ENCODE measurements around the gene CDK2AP2.
A peak's percentile ranks its signal among the peaks of the same experiment; 100 is the strongest.
"Not testable (repeated sequence)": the region's sequence is repeated elsewhere in the genome, so short reads cannot be mapped to it uniquely, and the experiment has no call there.

CDK2AP2 gene

DNA sequence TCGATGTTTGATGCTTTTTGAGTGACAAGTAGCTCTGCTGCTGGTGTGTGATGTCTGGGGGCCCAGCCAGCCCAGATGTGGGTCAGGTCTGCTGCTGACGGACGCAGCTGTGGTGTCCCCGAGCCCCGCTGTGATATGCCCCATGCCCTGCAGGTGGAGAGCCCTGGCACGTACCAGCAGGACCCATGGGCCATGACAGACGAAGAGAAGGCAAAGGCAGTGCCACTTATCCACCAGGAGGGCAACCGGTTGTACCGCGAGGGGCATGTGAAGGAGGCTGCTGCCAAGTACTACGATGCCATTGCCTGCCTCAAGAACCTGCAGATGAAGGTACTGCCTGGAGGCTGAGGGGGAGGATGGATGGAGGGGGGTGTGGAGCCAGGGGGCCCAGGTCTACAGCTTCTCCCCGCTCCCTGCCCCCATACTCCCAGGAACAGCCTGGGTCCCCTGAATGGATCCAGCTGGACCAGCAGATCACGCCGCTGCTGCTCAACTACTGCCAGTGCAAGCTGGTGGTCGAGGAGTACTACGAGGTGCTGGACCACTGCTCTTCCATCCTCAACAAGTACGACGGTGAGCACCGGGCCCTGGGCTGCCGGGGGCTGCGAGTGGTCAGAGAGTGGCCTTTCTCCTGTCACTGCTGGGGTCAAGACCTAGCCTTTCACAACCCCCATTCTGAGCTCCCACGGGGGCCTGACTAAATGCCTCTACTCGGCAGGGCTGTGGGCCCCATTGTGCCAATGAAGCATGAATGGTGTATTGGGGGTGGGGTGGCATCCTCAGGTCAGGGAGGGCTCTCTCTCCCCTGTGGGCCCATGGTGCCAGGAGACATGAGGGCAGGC, 17.9 kb downstream of the CDK2AP2 start:
- DNase-seq (ENCODE audit: low read depth), result no peak

- no peak for DNase-seq (ENCODE audit: low read depth)
Observed at GRCh38 chr11:67489203-67489884, 18.6 kb downstream of the CDK2AP2 start.

- DNase-seq (ENCODE audit: low read depth), result no peak
Observed at GRCh38 chr11:67486481-67487195, 21.3 kb downstream of the CDK2AP2 start.

DNA sequence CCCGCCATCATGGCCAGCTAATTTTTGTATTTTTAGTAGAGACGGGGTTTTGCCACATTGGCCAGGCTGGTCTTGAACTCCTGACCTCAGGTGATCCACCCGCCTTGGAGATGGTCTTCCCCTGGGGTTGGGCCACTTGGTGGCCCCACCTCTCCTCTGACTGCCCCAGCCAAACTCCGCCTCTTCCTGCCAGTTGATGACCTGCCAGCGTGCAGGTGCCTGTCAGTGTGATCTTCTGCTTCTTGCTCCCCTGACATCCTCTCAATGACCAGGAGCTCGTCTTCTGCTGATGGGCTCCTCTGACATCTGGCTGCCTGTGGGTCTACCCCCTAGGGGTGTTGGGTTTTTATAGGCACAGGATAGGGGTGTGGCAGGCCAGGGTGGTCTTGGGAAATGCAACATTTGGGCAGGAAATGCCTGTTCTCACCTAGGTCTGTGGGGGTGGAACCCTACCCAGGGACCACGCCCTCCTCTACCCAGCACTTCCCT, 22.0 kb downstream of the CDK2AP2 start:
- not testable (repeated sequence) for DNase-seq (ENCODE audit: low read depth)

DNA sequence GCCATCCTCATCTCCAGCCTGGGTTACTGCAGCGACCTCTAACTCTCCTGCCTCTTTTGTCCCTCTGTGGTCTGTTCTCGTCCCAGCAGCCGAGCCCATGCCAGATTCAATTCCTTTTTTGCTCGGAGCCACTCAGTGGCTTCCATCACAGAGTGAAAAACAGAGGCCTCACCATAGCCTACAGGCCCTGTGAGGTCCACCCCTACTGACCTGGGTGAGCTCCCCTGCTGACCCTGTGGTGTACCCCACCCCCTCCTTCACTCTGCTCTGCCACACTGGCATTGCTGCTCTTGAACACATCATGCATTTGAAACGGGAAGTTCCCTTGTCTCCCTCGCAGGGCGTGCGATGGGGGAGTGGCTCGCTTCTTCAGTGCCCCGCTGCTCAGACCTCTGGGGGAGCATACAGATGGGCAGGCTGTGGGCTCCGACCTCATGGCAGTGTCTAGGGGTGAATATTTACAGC, 23.1 kb downstream of the CDK2AP2 start:
- DNase-seq (ENCODE audit: low read depth), result no peak

GRCh38 chr11:67483831-67484665, 23.9 kb downstream of the CDK2AP2 start:
- DNase-seq (ENCODE audit: low read depth), result no peak

GRCh38 chr11:67482827-67483798, 24.8 kb downstream of the CDK2AP2 start, which contains the start of gene AIP:
Gene AIP (plus strand): TSS chr11:67483026. CDS start chr11:67483159, 133 bp downstream.
- peak; percentile 96 for DNase-seq (ENCODE audit: low read depth)

DNA sequence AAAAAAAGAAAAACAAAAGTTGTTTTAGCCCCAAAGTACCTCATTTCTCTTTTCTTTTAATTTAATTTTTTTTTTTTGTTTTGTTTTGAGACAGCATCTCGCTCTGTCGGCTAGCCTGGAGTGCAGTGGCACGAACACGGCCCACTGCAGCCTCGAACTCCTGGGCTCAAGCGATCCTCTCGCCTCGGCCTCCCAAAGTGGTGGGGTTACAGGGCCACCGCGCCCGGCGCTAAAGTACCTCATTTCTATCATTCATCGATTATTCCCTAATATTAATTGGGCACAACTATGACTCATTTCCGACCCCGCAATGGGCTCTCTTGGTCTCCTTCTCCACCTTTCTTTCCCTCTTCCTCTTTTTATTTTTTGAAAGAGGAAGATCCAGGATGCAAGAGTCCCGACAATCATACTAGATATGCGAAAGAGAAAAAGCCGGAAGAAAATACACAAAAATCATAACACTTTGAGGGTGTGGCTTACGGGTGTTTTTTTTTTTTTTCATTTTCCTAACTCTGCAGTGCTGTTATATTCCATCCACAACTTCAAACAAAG, 25.6 kb downstream of the CDK2AP2 start:
- DNase-seq (ENCODE audit: low read depth), result no peak

DNA sequence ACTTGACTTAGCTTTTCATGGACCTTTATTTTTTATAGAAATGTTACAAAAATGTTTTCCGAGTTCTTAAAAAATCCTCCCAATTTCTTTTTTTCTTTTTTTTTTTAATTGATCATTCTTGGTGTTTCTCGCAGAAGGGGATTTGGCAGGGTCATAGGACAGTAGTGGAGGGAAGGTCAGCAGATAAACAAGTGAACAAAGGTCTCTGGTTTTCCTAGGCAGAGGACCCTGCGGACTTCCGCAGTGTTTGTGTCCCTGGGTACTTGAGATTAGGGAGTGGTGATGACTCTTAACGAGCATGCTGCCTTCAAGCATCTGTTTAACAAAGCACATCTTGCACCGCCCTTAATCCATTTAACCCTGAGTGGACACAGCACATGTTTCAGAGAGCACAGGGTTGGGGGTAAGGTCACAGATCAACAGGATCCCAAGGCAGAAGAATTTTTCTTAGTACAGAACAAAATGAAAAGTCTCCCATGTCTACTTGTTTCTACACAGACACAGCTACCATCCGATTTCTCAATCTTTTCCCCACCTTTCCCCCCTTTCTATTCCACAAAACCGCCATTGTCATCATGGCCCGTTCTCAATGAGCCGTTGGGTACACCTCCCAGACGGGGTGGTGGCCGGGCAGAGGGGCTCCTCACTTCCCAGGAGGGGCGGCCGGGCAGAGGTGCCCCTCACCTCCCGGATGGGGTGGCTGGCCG, 30.5 kb downstream of the CDK2AP2 start:
- not testable (repeated sequence) for DNase-seq (ENCODE audit: low read depth)

GRCh38 chr11:67476692-67477091, 31.3 kb downstream of the CDK2AP2 start:
- not testable (repeated sequence) for DNase-seq (ENCODE audit: low read depth)

DNA sequence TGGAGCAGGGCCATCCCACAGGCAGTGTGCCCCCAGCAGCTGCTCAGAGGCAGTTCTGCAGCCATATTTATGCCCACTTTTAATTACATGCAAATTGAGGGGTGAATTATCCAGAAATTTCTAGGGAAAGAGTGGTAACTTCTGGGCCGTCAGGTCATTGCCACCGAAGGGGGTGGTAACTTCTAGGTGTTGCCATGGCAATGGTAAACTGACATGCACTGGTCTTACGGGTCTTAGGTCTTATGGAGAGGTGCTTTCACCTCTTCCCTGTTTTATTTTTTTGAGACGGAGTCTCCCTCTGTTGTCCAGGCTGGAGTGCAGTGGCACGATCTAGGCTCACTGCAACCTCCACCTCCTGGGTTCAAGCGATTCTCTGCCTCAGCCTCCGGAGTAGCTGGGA, 35.1 kb downstream of the CDK2AP2 start:
- no peak for DNase-seq (ENCODE audit: low read depth)

- DNase-seq (ENCODE audit: low read depth), result no peak
Observed at GRCh38 chr11:67470337-67471002, 37.5 kb downstream of the CDK2AP2 start.

DNA sequence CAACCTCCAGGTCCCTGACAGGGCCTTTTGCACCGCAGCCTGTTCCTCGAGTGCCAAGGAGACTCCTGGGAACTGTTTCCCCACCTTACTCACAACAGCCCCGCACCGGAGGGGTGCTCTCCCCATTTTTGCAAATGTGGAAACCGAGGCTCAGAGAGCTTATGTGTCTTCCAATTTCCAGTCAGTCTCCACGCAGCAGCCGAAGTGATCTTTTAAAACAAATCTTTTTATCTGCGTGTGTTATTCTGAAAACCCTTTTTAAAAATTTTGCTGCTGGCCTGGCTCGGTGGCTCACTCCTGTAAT, 38.5 kb downstream of the CDK2AP2 start:
- DNase-seq (ENCODE audit: low read depth), result no peak

DNA sequence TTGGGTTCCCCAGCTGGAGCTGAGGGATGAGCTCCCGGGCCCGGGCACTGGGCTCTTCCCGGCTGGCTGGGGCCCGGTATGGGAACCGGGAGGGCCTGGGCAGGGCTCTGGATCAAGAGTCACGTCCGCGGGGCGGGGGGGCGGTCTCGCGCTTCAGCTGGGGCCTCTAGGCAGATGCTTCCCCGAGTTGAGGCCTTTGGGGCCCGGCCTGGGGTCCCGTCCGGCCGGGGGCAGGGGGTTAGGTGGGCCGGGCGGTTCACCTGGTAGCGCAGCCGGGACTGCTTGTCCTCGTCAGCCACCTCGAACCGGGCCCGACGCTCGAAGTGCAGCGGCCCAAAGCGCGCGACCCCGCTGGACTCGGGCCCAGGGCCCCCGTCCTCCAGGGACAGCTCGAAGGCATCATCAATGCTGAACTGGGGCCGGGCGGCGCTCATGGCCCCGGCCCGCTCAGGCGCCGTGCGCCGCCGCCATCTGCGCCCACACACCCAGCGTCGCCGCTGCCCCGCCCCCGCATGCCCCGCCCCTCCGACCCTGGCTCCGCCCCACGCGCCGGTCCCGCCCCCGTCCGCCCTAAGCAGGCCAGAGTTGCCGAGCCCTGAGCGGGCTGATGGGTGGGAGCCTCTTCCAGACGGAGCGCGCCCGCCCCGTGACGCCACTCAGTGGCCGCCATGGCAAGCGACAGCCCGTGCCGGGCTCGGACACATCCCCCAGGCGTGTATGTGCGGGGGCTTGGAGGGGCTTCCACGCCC, 39.0 kb downstream of the CDK2AP2 start, which contains the start of gene TMEM134:
TSS of gene TMEM134 (minus strand) at position 493 of the 749 bp plus-strand sequence. CDS start at position 434, 59 bp downstream.
- peak; percentile 90 for DNase-seq (ENCODE audit: low read depth)

DNA sequence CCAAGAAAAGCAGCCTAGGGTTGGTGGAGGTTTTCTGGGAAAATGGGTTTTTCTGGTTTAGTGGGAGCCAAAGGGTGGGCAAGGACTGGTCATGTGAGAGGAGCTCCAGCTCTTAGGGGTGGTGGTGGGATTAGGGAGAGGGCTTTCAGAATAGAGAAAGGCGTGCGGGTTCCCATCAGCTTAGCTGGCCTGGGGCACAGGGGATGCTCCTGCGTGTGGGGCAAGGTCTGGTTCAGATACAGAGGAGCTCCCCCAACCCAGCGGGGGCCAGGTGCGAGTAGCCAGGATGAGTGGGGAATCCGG, 39.6 kb downstream of the CDK2AP2 start:
- DNase-seq (ENCODE audit: low read depth), result no peak

- no peak for DNase-seq (ENCODE audit: low read depth)
Observed at GRCh38 chr11:67468056-67468455, 39.9 kb downstream of the CDK2AP2 start.

GRCh38 chr11:67466962-67467771, 40.8 kb downstream of the CDK2AP2 start:
- DNase-seq (ENCODE audit: low read depth), result no peak
